Amniotic stem cell (primary cell): ENCODE results near the gene KIF26B.
"Not testable (repeated sequence)": the region's sequence is repeated elsewhere in the genome, so short reads cannot be mapped to it uniquely, and the experiment has no call there.

Experiments
- DNase-seq: peaks from one replicate; lab custom pipeline; 2025; lab: John Stamatoyannopoulos, UW

Gene KIF26B

DNA sequence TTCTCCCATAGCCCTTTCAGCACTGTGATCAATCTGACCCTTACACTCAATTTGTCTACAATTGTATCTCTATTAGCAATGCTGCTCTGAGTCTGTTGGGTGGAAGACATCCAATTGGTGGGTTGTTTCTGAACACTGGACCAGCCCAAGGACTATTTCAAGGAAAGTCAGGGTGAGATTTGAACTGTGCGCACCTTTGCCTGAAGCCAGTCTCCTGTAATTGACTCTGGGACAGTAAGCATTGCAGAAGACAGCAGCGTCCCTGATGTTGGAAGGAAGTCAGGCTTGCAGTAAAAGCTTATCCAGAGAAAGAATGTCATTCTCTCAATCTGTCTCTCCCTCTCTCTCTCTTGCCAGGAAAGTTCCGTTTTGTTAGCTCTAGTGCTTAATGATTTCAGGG is 233.9 kb downstream of the KIF26B start:
- DNase-seq = no peak

DNA sequence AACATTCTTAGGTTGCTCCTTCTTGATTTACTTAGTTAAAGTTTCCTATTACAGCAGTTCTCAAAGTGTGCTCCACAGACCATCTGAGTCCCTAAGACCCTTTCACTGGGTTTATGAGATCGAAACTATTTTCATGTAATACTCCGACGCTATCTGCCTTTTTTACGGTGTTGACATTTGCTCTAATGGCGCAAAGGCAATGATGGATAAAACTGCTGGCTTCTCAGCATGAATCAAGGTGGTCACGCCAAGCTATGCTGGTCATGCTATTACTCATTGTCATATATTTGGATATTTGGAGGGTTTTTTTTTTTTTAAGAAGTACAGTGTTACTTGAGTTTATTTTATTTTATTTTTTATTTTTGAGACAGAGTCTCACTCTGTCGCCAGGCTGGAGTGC is 235.1 kb downstream of the KIF26B start:
- DNase-seq = no peak

DNA sequence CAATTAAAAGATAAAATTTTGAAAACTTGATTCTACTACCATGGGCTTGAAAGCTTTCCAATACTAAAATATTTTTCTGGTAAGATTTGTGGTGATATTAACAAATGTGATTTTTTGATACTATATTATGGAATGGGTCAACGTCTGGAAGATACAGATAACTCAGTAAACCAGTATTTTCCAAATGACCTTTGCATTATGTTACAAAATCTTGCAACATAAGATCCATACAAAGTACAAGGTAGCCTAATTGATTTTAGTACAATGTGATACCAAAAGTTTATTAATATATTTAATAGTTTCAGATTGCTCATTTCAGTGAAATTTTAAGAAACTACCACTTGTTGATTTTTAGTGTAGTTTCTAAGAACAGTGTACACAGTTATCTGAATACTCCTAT is 236.2 kb downstream of the KIF26B start:
- DNase-seq = no peak

DNA sequence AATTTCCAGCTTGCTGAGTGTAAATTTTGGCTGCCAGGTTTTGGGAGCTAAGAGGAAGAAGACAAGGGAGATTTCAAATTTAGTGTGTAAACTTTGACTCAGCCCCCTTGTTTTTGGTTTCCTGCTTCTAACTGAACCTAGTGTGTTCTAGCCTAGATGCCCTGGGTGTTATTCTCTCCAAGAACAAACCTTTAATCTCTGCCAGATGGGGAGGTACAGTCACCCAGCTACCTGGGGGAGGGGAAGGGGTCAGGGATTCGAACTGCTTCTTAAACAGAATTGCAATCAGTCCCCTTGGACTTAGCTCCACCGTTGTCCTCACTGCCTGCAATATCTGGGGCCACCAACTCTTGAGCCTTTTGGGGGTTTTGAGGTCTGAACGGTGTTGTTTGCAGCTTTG is 238.9 kb downstream of the KIF26B start:
- DNase-seq = no peak

DNA sequence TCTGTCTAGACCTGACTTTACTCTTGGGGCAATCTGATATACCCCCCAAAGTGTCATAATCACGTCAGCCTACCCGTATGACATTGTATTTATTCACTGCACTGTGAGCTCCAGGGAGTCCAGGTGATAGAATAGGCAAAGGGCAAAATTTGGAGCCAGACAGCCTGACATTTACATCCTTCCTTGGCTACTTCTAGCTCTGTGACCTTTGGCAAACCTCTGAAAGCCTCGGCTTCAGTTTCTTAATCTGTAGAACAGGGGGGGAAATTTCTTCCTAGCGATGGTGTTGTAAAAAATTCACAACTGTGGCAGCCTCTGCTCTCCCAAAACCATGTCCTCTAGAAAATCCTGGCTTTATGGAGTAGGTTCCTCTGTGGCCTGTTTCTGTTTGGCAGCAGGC is 240.9 kb downstream of the KIF26B start:
- no peak for DNase-seq

DNA sequence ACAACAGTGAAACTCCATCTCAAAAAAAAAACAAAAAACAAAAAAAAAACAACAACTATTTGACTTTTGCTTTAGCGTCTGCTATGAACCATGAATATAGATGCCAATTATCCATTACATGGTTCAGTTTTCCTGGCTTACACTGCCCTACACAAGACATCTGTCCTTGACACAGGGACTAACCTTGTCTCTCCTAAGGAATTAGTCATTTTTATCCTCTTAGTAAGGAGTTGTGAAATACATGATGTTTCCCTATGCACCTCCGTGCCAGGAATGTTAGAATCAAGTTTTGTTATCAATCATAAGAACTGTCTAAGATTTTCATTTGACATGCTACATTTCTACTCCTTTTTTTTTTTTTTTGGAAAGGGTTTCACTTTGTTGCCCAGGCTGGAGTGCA is 241.8 kb downstream of the KIF26B start:
- DNase-seq = no peak

DNA sequence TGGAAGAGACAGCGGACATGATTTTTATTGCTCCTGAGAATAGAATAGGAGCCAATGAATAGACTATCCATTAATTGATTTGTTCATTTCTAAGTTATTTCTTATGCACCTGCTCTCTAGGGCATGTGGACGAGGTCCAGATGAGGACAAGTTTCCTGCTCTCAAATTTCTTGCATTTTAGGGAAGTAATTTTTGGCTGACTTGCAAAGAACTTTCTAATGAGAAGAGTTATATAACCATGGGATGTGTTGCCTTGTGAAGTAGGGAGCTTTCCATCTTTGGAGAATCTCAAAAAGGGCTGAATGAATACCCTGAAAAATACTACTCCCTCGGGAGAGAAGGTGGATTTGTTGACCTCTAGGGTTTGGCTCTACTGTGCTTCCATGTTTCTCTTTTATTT is 243.0 kb downstream of the KIF26B start:
- no peak for DNase-seq

DNA sequence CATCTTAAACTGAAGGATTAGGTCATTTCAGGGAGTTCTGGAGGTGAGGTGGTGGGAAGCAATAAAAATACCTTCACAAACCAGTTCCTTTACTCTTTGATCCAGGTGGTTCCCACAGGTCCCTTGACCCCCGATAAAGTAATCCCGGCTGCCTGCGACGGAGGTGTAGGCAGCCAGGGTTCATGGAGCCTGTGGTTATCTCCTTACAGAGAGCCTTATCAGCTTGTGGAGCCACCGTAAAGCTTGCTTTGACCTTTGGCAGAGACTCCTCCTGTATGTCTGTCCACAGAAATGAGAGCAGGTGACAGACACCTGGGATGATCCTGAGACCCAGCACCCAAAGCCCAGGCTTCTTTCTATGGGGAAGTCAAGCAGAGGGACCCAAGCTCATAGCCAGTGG is 243.4 kb downstream of the KIF26B start:
- DNase-seq = no peak

DNA sequence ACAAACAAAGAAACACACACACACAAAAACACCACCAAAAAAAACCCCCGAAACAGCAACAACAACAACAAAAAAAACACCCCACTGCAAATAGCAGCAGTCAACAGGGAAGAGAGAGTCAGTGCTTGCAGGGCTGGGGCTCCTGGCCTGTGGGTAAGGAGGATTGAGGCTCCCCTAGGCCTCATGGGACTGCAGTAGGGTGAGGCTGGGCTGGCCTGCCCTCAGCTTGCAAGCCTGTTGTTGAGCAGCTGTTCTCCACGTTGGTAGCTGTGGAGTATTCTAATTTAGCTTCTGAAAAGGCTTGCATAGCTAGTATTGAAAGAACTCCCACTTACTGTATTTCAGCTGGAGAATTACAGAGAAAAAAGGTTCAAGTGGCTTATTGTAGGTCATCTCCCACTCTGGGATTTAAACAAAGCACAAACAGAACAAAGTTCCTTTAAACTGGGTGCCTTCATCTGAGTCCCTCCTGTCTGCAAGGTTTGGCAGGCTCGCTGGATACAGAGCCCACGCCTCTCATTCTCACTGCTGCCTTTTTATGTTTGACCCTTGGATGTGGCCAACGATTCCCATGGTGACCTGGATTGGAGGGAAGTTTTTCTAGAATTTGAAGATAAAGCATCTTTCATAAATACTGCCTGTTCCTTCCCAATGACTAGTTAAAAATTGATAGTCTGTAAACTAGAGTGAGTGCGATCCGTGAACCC is 247.2 kb downstream of the KIF26B start:
- no peak for DNase-seq

DNA sequence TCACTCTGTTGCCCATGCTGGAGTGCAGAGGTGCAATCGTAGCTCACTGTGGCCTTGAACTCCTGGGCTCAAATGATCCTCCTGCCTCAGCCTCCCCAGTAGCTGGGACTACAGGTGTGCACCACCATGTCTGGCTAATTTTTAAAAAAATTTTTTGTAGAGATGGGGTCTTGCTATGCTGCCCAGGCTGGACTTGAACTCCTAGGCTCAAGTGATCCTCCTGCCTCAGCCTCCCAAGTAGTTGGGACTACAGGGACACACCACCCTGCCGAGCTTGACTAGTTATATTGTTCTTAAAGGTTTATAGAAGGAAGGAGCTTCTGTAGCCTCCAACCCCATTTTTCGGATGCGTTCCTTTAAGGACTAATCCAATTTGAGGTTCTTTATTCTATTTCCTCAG is 248.2 kb downstream of the KIF26B start:
- not testable (repeated sequence) for DNase-seq

DNA sequence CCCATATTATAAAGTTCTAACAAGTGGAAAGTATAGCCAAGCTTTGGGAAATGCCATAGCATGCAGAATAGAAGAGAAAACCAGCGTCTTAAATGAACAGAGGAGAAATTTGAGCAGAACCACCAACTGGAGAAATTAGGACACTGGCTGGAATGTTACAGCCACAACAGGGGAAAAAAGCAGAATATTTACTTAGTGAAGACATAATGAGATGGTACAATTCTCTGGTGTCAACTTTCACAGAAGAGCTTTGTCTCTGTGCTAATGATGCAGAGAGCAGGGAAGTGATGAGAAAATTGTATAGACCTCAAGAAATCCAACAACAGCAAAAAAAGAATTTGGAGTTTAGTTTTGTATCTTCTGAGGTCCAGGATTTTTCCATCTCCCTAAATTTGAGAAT is 249.7 kb downstream of the KIF26B start:
- DNase-seq = no peak

DNA sequence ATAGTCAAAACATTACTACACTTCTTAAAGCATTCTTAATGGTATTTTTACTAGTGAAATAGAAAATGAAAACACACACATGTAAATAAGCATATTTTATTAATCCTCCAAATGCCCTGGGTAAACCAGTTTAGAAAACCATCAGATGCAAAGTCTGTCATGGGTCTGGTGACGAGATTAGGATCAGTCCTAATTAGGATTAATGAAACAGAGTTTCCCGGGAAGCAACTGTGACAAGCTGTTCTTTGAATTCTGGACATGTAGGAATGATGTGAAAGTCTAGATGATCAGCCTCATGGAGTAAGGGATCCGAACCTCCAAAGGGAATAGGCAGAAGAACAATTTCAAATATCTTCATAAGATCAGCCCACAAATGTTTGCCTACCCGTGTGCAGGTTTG is 250.2 kb downstream of the KIF26B start:
- no peak for DNase-seq

DNA sequence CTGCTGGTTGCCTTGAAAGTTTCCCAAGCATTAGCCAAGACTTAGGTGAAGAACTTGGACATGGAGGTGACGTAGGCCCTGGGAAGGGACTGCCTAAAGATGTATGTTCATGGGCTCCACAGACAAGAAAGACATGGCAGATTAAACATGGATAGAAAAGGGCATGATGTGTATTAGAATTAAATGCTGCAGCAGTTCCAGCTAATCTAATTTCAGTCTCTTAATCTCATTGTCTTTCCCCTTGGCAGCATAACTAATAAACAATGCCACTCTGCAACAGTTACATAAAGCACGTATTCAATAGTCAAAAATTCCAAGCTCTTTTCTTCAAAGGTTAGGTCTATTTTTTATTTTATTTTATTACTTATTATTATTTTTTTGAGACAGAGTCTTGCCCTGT is 251.6 kb downstream of the KIF26B start:
- no peak for DNase-seq

DNA sequence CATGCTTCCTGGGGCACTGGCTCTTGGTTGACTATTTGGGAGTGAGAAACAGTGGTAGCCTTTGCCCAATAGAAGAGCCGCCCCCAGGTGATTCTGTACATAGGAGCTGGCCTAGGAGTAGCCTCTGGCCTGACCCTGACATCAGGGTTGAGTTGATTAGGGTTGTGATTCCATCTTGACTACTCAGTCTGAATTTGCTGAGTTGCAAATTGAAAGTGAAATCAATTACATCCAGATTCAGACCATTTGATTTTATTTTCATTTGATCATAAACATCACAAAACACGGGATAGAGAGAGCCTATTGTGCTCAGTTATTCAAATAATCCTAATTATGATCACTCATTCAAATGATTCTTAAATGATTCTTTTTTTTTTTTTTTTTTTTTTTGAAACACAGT is 253.2 kb downstream of the KIF26B start:
- no peak for DNase-seq

DNA sequence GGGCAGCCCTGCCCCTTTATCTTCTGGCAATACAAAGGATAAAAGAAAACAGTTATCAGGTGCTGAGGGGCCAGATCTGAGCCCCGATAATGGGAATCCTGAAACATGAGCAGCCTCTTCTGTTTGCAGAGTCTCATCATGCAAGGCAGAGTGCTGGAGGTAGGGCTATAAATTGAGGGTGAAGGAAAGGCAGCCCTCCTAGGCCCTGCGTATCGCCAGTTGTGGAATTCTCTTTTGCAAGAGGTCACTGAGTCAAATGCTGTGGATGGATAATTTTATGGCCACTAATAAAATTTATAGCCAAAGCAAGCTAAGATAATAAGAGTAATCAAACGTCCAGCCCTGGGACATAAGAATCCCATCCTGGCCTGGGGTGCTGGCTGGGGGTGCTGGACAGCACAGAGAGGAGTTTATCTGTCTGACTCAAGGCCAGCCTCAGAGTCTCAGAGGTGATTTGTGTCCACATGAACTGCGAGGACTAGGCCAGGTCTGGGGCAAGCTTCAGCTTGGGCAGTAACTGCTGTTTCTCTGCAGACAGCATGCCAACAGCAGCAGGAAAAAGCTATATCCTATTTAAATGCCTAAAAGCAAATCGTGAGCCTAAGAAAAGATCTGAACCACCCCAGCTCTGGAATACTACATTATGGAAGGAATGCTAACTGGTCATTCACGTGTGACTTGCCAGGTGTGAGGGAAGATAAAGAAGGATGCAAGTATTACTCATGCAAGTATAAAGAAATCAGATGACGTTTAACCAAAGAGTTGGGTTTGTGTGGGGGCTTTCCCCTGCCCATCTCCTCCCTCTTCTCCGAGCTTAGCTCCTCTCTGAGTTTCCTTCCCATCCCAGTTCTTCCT is 254.8 kb downstream of the KIF26B start:
- DNase-seq = no peak

DNA sequence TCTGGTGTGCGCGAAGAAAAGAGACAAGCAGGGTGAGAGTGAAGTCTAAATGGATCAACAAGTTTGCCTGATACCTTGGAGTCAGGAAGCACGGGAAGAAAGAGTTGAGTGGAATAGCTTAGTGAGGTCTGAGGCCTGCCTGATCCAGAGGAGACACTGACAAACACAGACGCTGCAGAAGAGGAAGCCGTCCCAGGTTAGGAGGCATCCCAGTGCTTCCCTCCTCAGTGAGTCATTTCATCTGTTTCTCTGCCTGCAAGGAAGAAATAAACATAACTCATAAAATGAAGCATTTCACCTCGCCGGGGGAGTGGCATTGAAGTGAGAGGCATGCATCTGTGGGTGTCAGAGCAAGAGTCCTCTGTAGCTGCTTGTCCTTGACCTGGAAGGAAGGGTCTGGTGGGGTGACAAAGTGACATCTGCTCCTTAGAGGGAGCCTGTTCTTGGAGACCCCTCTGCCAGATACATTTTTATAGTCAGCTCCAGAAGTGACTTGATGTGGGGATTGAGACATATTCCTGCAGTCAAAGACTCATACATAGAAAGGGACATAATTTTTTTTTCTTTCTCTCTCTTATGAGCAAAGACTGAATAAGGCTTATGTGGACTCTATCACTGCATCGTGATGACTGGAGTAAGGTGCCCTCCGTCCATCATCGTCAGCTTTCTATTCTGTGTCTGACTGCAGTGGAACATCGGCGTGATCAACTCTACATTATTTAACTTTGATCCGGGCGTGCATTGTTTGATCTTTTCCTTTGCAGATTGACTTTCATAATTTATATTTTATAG is 256.7 kb downstream of the KIF26B start:
- DNase-seq = no peak

DNA sequence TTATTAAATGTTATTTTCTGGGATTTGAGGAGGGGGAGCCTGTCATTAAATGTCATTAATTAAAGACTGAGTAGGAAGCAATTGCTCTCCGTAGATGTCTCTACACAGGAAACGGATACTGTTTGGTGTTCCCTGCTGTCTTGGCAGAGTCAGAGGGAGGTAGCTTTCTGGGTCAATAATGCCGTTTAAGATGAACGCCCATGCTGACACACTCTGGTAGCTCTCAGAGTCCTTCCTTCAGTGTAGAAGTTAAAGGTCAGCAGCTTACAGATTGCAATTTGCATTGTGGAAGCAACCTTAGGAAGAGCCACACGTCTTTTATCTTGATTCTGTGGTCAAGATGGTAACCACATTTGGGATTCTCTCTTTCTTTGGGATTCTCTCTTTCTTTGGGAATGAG is 257.5 kb downstream of the KIF26B start:
- DNase-seq = no peak

DNA sequence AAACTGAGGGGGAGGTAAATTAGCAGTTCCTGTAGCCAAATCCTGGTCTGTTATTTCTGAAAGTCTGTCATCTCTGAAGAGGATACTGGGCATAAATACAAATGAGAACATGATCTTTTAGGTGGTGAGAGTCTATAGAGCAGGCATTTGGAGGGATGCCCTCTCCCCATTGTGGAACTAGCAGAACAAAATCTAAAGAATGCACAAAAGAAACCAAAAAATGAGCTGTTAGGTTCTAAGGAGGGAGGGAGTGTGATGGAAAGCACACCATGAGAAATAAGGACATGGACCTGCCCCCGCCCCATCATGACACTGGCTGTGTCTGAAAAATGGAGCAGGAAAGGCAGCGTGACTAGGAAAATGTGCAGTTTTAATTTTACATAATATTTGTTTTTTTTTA is 262.0 kb downstream of the KIF26B start:
- DNase-seq = no peak

DNA sequence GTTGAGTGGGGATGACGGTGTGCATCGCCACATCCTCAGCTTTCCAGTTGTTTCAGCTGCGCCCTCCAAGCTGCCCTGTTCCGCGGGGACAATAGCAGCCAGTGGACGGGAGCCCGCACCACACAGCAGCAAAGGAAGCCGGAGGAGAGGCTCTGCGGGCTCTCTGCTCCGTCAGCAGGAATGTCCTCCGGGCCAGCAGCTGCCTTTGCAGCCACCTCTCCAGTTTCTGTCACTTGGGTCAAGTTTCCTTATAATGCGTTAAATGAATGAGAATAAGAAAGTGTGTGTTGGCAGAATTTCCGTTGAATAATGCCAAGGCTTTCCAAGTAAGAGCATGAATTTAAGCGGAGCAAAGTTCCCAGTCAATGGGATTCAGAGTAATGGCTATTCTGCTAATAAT is 263.3 kb downstream of the KIF26B start:
- DNase-seq = no peak

DNA sequence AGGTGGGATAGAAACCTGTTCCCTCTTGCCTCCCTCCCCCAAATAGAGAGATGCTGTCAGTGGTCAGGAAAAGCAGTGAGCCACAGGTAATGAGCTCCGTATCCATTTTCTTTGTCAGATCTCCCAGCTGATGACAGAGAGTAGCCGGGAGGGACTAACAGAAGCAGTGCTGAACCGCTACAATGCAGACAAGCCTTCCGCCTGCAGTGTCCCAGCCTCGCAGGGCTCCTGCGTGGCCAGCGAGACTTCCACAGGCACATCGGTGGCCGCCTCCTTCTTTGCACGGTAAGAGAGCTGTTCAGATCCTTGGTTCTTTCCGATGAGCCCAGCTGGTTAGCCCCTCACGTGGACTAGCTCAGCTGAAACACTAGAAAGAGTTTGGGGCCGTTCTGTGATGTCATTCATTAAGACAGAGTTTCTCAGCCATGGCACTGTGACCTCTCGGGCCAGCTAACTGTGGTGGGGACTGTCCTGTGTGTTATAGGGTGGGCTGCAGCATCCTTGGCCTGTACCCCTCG is 264.7 kb downstream of the KIF26B start:
- DNase-seq = no peak

DNA sequence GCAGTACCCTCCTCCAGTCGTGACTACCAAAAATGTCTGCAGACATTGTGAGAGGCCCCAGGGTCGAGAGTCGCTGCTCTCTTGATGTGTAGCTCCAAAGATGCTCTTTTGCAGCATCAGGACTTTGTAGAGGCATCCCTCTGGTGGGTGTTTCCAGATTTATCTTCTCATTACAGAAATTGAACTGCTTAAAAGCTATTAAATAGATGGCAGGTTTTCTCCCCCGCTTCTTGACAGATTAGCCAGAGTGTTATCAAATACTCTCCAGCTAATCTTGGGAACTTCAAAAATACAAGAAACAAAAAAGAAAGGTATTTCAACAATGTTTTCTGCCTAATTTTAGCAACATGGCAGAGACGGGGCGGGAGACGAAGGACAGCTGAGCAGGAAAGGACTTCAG is 265.2 kb downstream of the KIF26B start:
- no peak for DNase-seq

DNA sequence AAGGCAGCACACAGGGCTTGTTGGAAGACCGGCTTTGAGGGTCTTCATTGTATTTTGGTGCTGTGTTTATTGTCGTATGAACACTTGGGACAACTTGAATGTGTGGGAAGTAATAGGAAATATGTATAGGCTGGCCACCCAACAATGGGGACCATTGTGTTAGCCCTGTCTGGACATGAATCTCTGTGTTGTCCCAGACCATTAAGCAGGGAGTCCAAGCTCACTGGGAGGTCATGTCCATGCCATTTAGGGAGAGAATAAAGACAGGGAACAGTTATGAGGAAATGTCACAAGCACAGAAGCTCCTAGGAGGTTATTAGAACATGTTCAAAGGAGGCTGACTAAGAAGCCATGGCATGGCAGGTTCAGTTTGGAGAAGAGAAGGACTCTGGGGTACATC is 266.1 kb downstream of the KIF26B start:
- DNase-seq = no peak

DNA sequence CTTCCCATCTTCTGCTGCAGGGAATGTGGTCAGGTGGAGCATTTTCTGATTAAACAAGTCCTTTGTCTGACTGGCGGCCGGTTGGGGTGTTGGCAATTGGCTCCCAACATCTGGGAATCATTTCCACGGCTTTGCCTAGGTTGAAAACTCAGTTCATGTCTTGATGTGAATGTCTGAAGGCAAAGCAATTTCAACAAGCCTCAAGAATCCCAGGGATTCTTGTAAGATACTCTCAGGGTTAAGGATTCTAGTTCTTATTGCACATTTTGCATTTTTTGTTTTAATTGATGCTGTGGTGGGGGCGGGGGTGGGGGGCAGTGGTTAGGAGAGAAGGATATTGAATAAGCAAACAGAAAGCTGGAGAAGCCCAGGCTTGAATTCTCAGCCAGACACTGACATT is 273.9 kb downstream of the KIF26B start:
- no peak for DNase-seq
